Kidney (tissue), 14 donors: ENCODE results near the gene NTRK2. TPM values are rescaled to one million over a fixed set of nuclear protein-coding genes. Genes with fewer than 3 reads are reported as not detected.
"Not testable (repeated sequence)": the region's sequence is repeated elsewhere in the genome, so short reads cannot be mapped to it uniquely, and the experiment has no call there.

Experiments used
- DNase-seq, 5 donors: peaks; one replicate each; pipeline ENCODE4 v3.0.0-alpha.2; 2013 to 2020
- FAIRE-seq: peaks from 2 replicates; lab custom pipeline; 2012; peaks lifted over from hg19 to GRCh38; lab: Jason Lieb, UNC
- H3K27ac ChIP-seq, 2 donors: one replicate each; pipeline ENCODE4 v1.7.0; 2013; ENCODE audit warnings: low read depth in 2 of 2, low read length in 2 of 2, inconsistent platforms in 1 of 2
- H3K27me3 ChIP-seq: one replicate; pipeline ENCODE4 v1.7.1; 2013; ENCODE audit warnings: low read length, inconsistent platforms; ENCODE audit not compliant: control insufficient read depth, insufficient read depth
- H3K36me3 ChIP-seq, 3 donors: one replicate each; pipeline versions ENCODE4 v1.7.0 to v1.7.1; 2013; ENCODE audit warnings: low read length in 3 of 3, control low read depth in 1 of 3, inconsistent platforms in 1 of 3; ENCODE audit not compliant: insufficient read depth in 3 of 3, control insufficient read depth in 2 of 3
- H3K4me1 ChIP-seq, 3 donors: one replicate each; pipeline versions ENCODE4 v1.7.0 to v1.7.1; 2013; ENCODE audit warnings: low read length in 3 of 3, inconsistent platforms in 1 of 3, low read depth in 1 of 3; ENCODE audit not compliant: control insufficient read depth in 2 of 3, insufficient read depth in 2 of 3
- H3K4me3 ChIP-seq, 3 donors: one replicate each; pipeline versions ENCODE4 v1.7.0 to v1.8.1; 2013; ENCODE audit warnings: low read length in 3 of 3, control low read depth in 1 of 3, inconsistent platforms in 1 of 3
- H3K9ac ChIP-seq, 3 donors: one replicate each; pipeline versions ENCODE4 v1.7.0 to v1.7.1; 2013; ENCODE audit warnings: low read length in 3 of 3, control low read depth in 1 of 3, inconsistent platforms in 1 of 3
- H3K9me3 ChIP-seq, 3 donors: one replicate each; pipeline versions ENCODE4 v1.7.0 to v1.7.1; 2013; ENCODE audit warnings: low read length in 3 of 3, control low read depth in 1 of 3, inconsistent platforms in 1 of 3; ENCODE audit not compliant: control insufficient read depth in 2 of 3, insufficient read depth in 1 of 3
- intact Hi-C: fragments of 100-400 bp; cut with DNase I; formaldehyde crosslinking; loops from one replicate; pipeline ENCODE4 v1.11.1; 2022
- polyA plus RNA-seq: library from polyadenylated mRNA; stranded (reverse); fragments of 350-450 nt; fragmentation: Illumina TruSeq; extraction: RNeasy Lipid Tissue Mini Kit (QIAGEN cat#74804); gene quantifications from one replicate; pipeline ENCODE4 v1.2.3, GENCODE V29; 2014; ENCODE audit warnings: low read depth, low replicate concordance; ENCODE audit not compliant: insufficient read depth
- total RNA-seq: library from RNA; stranded (reverse); fragmentation: NEBNext Ultra II Directional; extraction: Animal tissue kit (Norgen Biotek cat#: 25700); gene quantifications from one replicate; pipeline ENCODE4 v1.2.1, GENCODE V29; 2021
- TF ChIP-seq, protein P1 (sequence below): IDR thresholded peaks from 3 replicates; pipeline ENCODE4 v1.5.1; 2012; ENCODE audit warnings: mild to moderate bottlenecking, moderate library complexity, borderline replicate concordance; ENCODE audit not compliant: insufficient read depth; ENCODE audit errors: extremely low read depth
- donor health status: control.
- donor health status: control.
- donor health status: control.
- donor health status: control.
- donor health status: control.
- donor health status: DM: yes; HTN: yes; CAD: no.
- donor health status: Normal renal cell carcinoma (clear cell type).

NTRK2 gene
- total and polyA plus RNA-seq, 2 donors from 2014 or later, result 20.0 to 41.2 TPM

GRCh38 chr9:84898188-84898587 is 228.7 kb downstream of the NTRK2 start:
- FAIRE-seq (no peak), DNase-seq (no peak)
- Histone ChIP-seq H3K27me3 (no peaks in the 10 kb centered on the region), H3K27ac (no peak overlapping the region), H3K4me1 (no peaks in the 10 kb centered on the region), H3K4me3 (no peak overlapping the region), H3K36me3 (no peaks in the 10 kb centered on the region), H3K9me3 (peaks cover 0 to 4% (median 0%) of the 10 kb centered on the region in 3 donors), H3K9ac (no peak overlapping the region)
- TF ChIP-seq, protein P1, sequence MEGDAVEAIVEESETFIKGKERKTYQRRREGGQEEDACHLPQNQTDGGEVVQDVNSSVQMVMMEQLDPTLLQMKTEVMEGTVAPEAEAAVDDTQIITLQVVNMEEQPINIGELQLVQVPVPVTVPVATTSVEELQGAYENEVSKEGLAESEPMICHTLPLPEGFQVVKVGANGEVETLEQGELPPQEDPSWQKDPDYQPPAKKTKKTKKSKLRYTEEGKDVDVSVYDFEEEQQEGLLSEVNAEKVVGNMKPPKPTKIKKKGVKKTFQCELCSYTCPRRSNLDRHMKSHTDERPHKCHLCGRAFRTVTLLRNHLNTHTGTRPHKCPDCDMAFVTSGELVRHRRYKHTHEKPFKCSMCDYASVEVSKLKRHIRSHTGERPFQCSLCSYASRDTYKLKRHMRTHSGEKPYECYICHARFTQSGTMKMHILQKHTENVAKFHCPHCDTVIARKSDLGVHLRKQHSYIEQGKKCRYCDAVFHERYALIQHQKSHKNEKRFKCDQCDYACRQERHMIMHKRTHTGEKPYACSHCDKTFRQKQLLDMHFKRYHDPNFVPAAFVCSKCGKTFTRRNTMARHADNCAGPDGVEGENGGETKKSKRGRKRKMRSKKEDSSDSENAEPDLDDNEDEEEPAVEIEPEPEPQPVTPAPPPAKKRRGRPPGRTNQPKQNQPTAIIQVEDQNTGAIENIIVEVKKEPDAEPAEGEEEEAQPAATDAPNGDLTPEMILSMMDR, result no peak
- intact Hi-C loops, result no loop called here

GRCh38 chr9:84898618-84899017 is 229.1 kb downstream of the NTRK2 start:
- H3K9me3 ChIP-seq, DNase-seq, H3K27me3 ChIP-seq, H3K4me1 ChIP-seq, FAIRE-seq, H3K36me3 ChIP-seq, H3K4me3 ChIP-seq, intact Hi-C loops, H3K9ac ChIP-seq, H3K27ac ChIP-seq: not testable (repeated sequence)

GRCh38 chr9:84899326-84899725 is 229.8 kb downstream of the NTRK2 start:
- TF ChIP-seq, protein P1, result no peak
- intact Hi-C loops, result no loop called here

GRCh38 chr9:84900421-84900820 is 230.9 kb downstream of the NTRK2 start:
- H3K27ac ChIP-seq, result no peak overlapping the region
- no peaks in the 10 kb centered on the region for H3K27me3 ChIP-seq
- no peaks in the 10 kb centered on the region for H3K4me1 ChIP-seq
- TF ChIP-seq, protein P1, result no peak
- peaks cover 0 to 5% (median 0%) of the 10 kb centered on the region in 3 donors for H3K9me3 ChIP-seq
- no peak overlapping the region for H3K9ac ChIP-seq
- FAIRE-seq, result no peak
- H3K4me3 ChIP-seq, result no peak overlapping the region
- DNase-seq, result no peak
- intact Hi-C loops, result no loop called here
- H3K36me3 ChIP-seq, result no peaks in the 10 kb centered on the region

More at GRCh38 chr9:84899326-84899725, 229.8 kb downstream of the NTRK2 start:
- no peak overlapping the region for H3K27ac ChIP-seq
- no peaks in the 10 kb centered on the region for H3K4me1 ChIP-seq
- no peak overlapping the region for H3K4me3 ChIP-seq
- H3K27me3 ChIP-seq, result no peaks in the 10 kb centered on the region
- H3K9ac ChIP-seq, result no peak overlapping the region
- no peak for FAIRE-seq
- H3K36me3 ChIP-seq, result no peaks in the 10 kb centered on the region
- DNase-seq, result no peak
- peaks cover 0 to 5% (median 0%) of the 10 kb centered on the region in 3 donors for H3K9me3 ChIP-seq
